Stimulated activated CD8-positive, alpha-beta memory T cell treated with anti-CD3 and anti-CD28 coated beads, Interleukin-4, amount 100 ng/mL, for 1 hour (primary cell): ENCODE results near the gene NARS2.
"Not testable (repeated sequence)": the region's sequence is repeated elsewhere in the genome, so short reads cannot be mapped to it uniquely, and the experiment has no call there.

ENCODE experiments used
- DNase-seq, 2 donors: peaks; one replicate each; pipeline ENCODE4 v3.0.0-alpha.2; 2020; ENCODE audit warnings: low read depth in 2 of 2, low spot score in 1 of 2

Gene NARS2

GRCh38 chr11:78577495-78577894 lies 2.8 kb upstream of the NARS2 start:
- no peak for DNase-seq

GRCh38 chr11:78576549-78577097 lies 2.0 kb upstream of the NARS2 start:
- no peak for DNase-seq

- DNase-seq: no peak
Observed at GRCh38 chr11:78575478-78575877, 814 bp upstream of the NARS2 start.

GRCh38 chr11:78573681-78574080 lies 983 bp downstream of the NARS2 start:
- no peak for DNase-seq

GRCh38 chr11:78573271-78573670 lies 1.4 kb downstream of the NARS2 start:
- DNase-seq: no peak

GRCh38 chr11:78572394-78572793 lies 2.3 kb downstream of the NARS2 start:
- no peak for DNase-seq

GRCh38 chr11:78570031-78570430 lies 4.6 kb downstream of the NARS2 start:
- no peak for DNase-seq

- no peak for DNase-seq
Observed at GRCh38 chr11:78567209-78567608, 7.5 kb downstream of the NARS2 start.

GRCh38 chr11:78564490-78565467 lies 9.9 kb downstream of the NARS2 start:
- DNase-seq: no peak

- DNase-seq: not testable (repeated sequence)
Observed at GRCh38 chr11:78564037-78564436, 10.6 kb downstream of the NARS2 start.

- DNase-seq: not testable (repeated sequence)
Observed at GRCh38 chr11:78563090-78563489, 11.6 kb downstream of the NARS2 start.

GRCh38 chr11:78562398-78562797 lies 12.3 kb downstream of the NARS2 start:
- DNase-seq: no peak

- DNase-seq: no peak
Observed at GRCh38 chr11:78560826-78561484, 13.7 kb downstream of the NARS2 start.

GRCh38 chr11:78560153-78560552 lies 14.5 kb downstream of the NARS2 start:
- DNase-seq: no peak

GRCh38 chr11:78557236-78557635 lies 17.4 kb downstream of the NARS2 start:
- DNase-seq: no peak

- DNase-seq: no peak
Observed at GRCh38 chr11:78555592-78555991, 19.1 kb downstream of the NARS2 start.

GRCh38 chr11:78552881-78553280 lies 21.8 kb downstream of the NARS2 start:
- no peak for DNase-seq

GRCh38 chr11:78552139-78552538 lies 22.5 kb downstream of the NARS2 start:
- not testable (repeated sequence) for DNase-seq

- DNase-seq: no peak
Observed at GRCh38 chr11:78551066-78551465, 23.6 kb downstream of the NARS2 start.

GRCh38 chr11:78549624-78550409 lies 24.8 kb downstream of the NARS2 start:
- DNase-seq: no peak

GRCh38 chr11:78548911-78549590 lies 25.6 kb downstream of the NARS2 start:
- DNase-seq: no peak
